Stomach smooth muscle (tissue), 2 donors: ENCODE results near the gene ALDOC.
"Not testable (repeated sequence)": the region's sequence is repeated elsewhere in the genome, so short reads cannot be mapped to it uniquely, and the experiment has no call there.

Experiments used
- H3K27ac ChIP-seq: one replicate; pipeline ENCODE4 v1.7.0; 2013; ENCODE audit warnings: mild to moderate bottlenecking, low read length, inconsistent platforms
- H3K27me3 ChIP-seq, 2 donors: one replicate each; pipeline ENCODE4 v1.7.0; 2013; ENCODE audit warnings: low read length in 2 of 2; ENCODE audit not compliant: insufficient read depth in 2 of 2, control insufficient read depth in 1 of 2
- H3K36me3 ChIP-seq, 2 donors: one replicate each; pipeline ENCODE4 v1.7.0; 2013; ENCODE audit warnings: low read length in 2 of 2; ENCODE audit not compliant: control insufficient read depth in 2 of 2, insufficient read depth in 2 of 2
- H3K4me1 ChIP-seq: one replicate; pipeline ENCODE4 v1.7.0; 2013; ENCODE audit warnings: low read length; ENCODE audit not compliant: control insufficient read depth, insufficient read depth
- H3K4me3 ChIP-seq, 2 donors: one replicate each; pipeline ENCODE4 v1.7.0; 2013; ENCODE audit warnings: low read length in 2 of 2
- H3K9ac ChIP-seq, 2 donors: one replicate each; pipeline ENCODE4 v1.7.0; 2013; ENCODE audit warnings: low read length in 2 of 2, mild to moderate bottlenecking in 1 of 2
- H3K9me3 ChIP-seq, 2 donors: one replicate each; pipeline ENCODE4 v1.7.0; 2013; ENCODE audit warnings: low read length in 2 of 2; ENCODE audit not compliant: control insufficient read depth in 2 of 2
- donor health status: healthy.
- donor health status: Pancreatic carcinoma.

The ALDOC gene

GRCh38 chr17:28582513-28582912 lies 5.8 kb upstream of the ALDOC start:
- Histone ChIP-seq H3K9me3 (no peaks in the 10 kb centered on the region), H3K36me3 (peaks cover 4 to 6% of the 10 kb centered on the region in 2 donors)

GRCh38 chr17:28580959-28581358 lies 4.3 kb upstream of the ALDOC start:
- Histone ChIP-seq H3K9me3 (no peaks in the 10 kb centered on the region), H3K27ac (no peak overlapping the region), H3K36me3 (peaks cover 4 to 6% of the 10 kb centered on the region in 2 donors), H3K9ac (no peak overlapping the region), H3K27me3 (no peaks in the 10 kb centered on the region), H3K4me3 (no peak overlapping the region), H3K4me1 (peaks cover 9% of the 10 kb centered on the region)

More at GRCh38 chr17:28582513-28582912, 5.8 kb upstream of the ALDOC start:
- H3K27ac ChIP-seq, result no peak overlapping the region
- no peaks in the 10 kb centered on the region for H3K27me3 ChIP-seq
- no peak overlapping the region for H3K9ac ChIP-seq
- H3K4me1 ChIP-seq, result no peaks in the 10 kb centered on the region
- no peak overlapping the region for H3K4me3 ChIP-seq

GRCh38 chr17:28579526-28579925 lies 2.8 kb upstream of the ALDOC start:
- no peaks in the 10 kb centered on the region for H3K9me3 ChIP-seq
- no peak overlapping the region for H3K9ac ChIP-seq
- peaks cover 13% of the 10 kb centered on the region for H3K4me1 ChIP-seq
- no peaks in the 10 kb centered on the region for H3K27me3 ChIP-seq
- H3K27ac ChIP-seq, result no peak overlapping the region
- no peak overlapping the region for H3K4me3 ChIP-seq
- H3K36me3 ChIP-seq, result peaks cover 4 to 6% of the 10 kb centered on the region in 2 donors

- H3K9ac ChIP-seq, result no peak overlapping the region
- no peak overlapping the region for H3K27ac ChIP-seq
- H3K27me3 ChIP-seq, result no peaks in the 10 kb centered on the region
- H3K9me3 ChIP-seq, result no peaks in the 10 kb centered on the region
- peaks cover 13% of the 10 kb centered on the region for H3K4me1 ChIP-seq
- peaks cover 0 to 2% of the 10 kb centered on the region in 2 donors for H3K36me3 ChIP-seq
- H3K4me3 ChIP-seq, result no peak overlapping the region
These were observed 1.8 kb upstream of the ALDOC start for GRCh38 chr17:28578246-28579195.

GRCh38 chr17:28577466-28577824 lies 750 bp upstream of the ALDOC start:
- Histone ChIP-seq H3K36me3 (peaks cover 0 to 2% of the 10 kb centered on the region in 2 donors), H3K27me3 (no peaks in the 10 kb centered on the region), H3K4me3 (peak overlapping the region; percentile 60 to 72), H3K9ac (no peak overlapping the region), H3K9me3 (no peaks in the 10 kb centered on the region), H3K4me1 (peaks cover 16% of the 10 kb centered on the region), H3K27ac (no peak overlapping the region)

- not testable (repeated sequence) for H3K9me3 ChIP-seq, H3K27ac ChIP-seq, H3K9ac ChIP-seq
These were observed 679 bp downstream of the ALDOC start for GRCh38 chr17:28576016-28576415.

GRCh38 chr17:28575126-28575795 lies 1.4 kb downstream of the ALDOC start:
- Histone ChIP-seq H3K4me3 (no peak overlapping the region), H3K36me3 (no peaks in the 10 kb centered on the region), H3K27me3 (no peaks in the 10 kb centered on the region), H3K27ac (no peak overlapping the region), H3K4me1 (peaks cover 33% of the 10 kb centered on the region), H3K9ac (no peak overlapping the region), H3K9me3 (no peaks in the 10 kb centered on the region)

More at GRCh38 chr17:28576016-28576415, 679 bp downstream of the ALDOC start:
- not testable (repeated sequence) for H3K27me3 ChIP-seq, H3K4me3 ChIP-seq, H3K36me3 ChIP-seq
- peaks cover 26% of the 10 kb centered on the region for H3K4me1 ChIP-seq

GRCh38 chr17:28574526-28574925 lies 2.2 kb downstream of the ALDOC start:
- H3K36me3 ChIP-seq, result no peaks in the 10 kb centered on the region
- H3K27me3 ChIP-seq, result no peaks in the 10 kb centered on the region
- H3K9me3 ChIP-seq, result no peaks in the 10 kb centered on the region
- H3K4me3 ChIP-seq, result no peak overlapping the region
- H3K9ac ChIP-seq, result no peak overlapping the region
- H3K4me1 ChIP-seq, result peaks cover 36% of the 10 kb centered on the region
- no peak overlapping the region for H3K27ac ChIP-seq

GRCh38 chr17:28573966-28574480 lies 2.7 kb downstream of the ALDOC start:
- peaks cover 36% of the 10 kb centered on the region for H3K4me1 ChIP-seq
- H3K4me3 ChIP-seq, result no peak overlapping the region
- no peak overlapping the region for H3K27ac ChIP-seq
- no peaks in the 10 kb centered on the region for H3K27me3 ChIP-seq
- no peaks in the 10 kb centered on the region for H3K36me3 ChIP-seq
- H3K9ac ChIP-seq, result no peak overlapping the region
- H3K9me3 ChIP-seq, result no peaks in the 10 kb centered on the region

- Histone ChIP-seq H3K4me3 (no peak overlapping the region), H3K9ac (no peak overlapping the region)
These were observed 3.2 kb downstream of the ALDOC start for GRCh38 chr17:28573521-28573920.

More at GRCh38 chr17:28573521-28573920, 3.2 kb downstream of the ALDOC start:
- H3K27me3 ChIP-seq, result no peaks in the 10 kb centered on the region
- peaks cover 36% of the 10 kb centered on the region for H3K4me1 ChIP-seq
- H3K36me3 ChIP-seq, result no peaks in the 10 kb centered on the region
- no peak overlapping the region for H3K27ac ChIP-seq
- H3K9me3 ChIP-seq, result no peaks in the 10 kb centered on the region
